Heart left ventricle (tissue), 13 donors: Measurements from ENCODE around the gene SSU72.
"Not testable (repeated sequence)": the region's sequence is repeated elsewhere in the genome, so short reads cannot be mapped to it uniquely, and the experiment has no call there.

ENCODE experiments used
- CTCF ChIP-seq, 12 donors: fragments of 200-600 bp; sonication (generic) in 4 of 12; IDR thresholded peaks; one replicate each; pipeline versions ENCODE4 v1.5.0 to v1.8.0; 2018 to 2022; ENCODE audit warnings: antibody characterized with exemption in 12 of 12, mild to moderate bottlenecking in 5 of 12
- POLR2A ChIP-seq, 2 donors: fragments of 450-650 bp; IDR thresholded peaks; one replicate each; pipeline ENCODE4 v1.6.1; 2017; ENCODE audit warnings: antibody characterized with exemption in 2 of 2, mild to moderate bottlenecking in 2 of 2, moderate library complexity in 2 of 2
- donor health status: ischemic (EF 13 %, LVEDD 7.1; RV severe dilation, severe dysfunction).
- donor health status: DM: no; HTN: yes; CAD: no.
- donor health status: DM: no; HTN: no; CAD: no.
- donor health status: ischemic (EF 25% LVEDD 6.9; RV normal size, moderate dysfunction).
- donor health status: ischemic (EF 25% LVEDD 5.7; RV mildly dilated, moderate dysfunction).
- donor health status: ischemic (EF 35%, LVEDD 5.7; RV mildly dilated, moderate dysfunction).
- donor health status: nonischemic (EF 11% LVEDD 7.7; RV severe dilation, severe dysfunction).
- donor health status: DM: yes; HTN: yes; CAD: no.
- donor health status: PGD.
- donor health status: ischemic (EF 29% LVEDD 5.4; RV normal size, mild dysfunction).
- donor health status: nonischemic (EF 23%, LVEDD 6.1; RV moderate dilation, normal function).

- TF ChIP-seq POLR2A (IDR thresholded peaks at IDR 0.05) = not testable (repeated sequence)
- TF ChIP-seq CTCF (IDR thresholded peaks at IDR 0.05) = peak in 10 of 12 donors; percentile 17 to 48 (median 31)
These were observed 69.3 kb downstream of the SSU72 start for GRCh38 chr1:1505366-1505798.
